Measurements from ENCODE around the gene STRBP.

Gene STRBP

DNA sequence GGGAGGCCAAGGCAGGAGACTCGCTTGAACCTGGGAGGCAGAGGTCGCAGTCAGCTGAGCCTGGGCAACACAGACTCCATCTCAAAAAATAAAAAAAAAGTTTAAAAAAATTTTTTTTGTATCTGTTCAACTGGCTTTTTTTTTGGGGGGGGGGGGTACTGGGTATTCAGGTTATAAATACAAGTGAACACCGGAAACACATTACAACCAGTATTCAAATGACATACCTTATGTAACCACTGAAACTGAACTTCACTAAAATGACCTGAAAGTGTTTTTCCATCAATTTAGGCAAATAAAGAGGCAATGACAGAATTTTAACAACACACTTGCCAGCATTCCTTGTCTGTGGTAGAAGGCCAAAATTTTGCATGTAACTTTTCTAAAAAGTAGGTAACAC lies 33.5 kb downstream of the STRBP start:
- no peaks in the 10 kb centered on the region for H3K36me3 ChIP-seq
- H3K9me3 ChIP-seq: no peaks in the 10 kb centered on the region
- no peaks in the 10 kb centered on the region for H3K4me1 ChIP-seq (ENCODE audit: control insufficient read depth in 1 of 2, insufficient read depth in 1 of 2, low read depth in 1 of 2, low read length in 1 of 2)
- TF ChIP-seq, protein P1, sequence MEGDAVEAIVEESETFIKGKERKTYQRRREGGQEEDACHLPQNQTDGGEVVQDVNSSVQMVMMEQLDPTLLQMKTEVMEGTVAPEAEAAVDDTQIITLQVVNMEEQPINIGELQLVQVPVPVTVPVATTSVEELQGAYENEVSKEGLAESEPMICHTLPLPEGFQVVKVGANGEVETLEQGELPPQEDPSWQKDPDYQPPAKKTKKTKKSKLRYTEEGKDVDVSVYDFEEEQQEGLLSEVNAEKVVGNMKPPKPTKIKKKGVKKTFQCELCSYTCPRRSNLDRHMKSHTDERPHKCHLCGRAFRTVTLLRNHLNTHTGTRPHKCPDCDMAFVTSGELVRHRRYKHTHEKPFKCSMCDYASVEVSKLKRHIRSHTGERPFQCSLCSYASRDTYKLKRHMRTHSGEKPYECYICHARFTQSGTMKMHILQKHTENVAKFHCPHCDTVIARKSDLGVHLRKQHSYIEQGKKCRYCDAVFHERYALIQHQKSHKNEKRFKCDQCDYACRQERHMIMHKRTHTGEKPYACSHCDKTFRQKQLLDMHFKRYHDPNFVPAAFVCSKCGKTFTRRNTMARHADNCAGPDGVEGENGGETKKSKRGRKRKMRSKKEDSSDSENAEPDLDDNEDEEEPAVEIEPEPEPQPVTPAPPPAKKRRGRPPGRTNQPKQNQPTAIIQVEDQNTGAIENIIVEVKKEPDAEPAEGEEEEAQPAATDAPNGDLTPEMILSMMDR (IDR thresholded peaks at IDR 0.05): no peak
- no peaks in the 10 kb centered on the region for H3K27me3 ChIP-seq
- H3K4me3 ChIP-seq (ENCODE audit: low read depth in 1 of 2, low read length in 1 of 2): no peak overlapping the region
- H3K27ac ChIP-seq: no peak overlapping the region

DNA sequence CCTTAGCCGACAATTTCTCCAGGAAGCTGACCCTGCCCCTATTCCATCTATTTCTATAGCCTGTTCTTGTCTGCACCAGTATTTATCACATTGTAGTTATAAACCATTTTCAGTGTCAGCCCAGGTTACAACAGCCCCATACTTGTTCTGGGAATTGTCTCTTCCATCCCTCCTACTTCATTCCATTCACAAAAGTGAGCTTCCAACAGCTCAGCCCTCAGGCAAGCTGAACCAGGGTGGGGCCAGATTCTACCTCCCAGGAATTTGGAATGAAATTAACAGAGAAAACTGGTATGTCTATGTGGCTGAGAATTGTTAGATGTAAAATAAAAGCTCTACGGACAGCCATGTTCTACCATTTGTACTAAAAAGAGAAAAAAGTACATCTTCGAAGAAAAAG lies 36.1 kb downstream of the STRBP start:
- Histone ChIP-seq H3K36me3 (no peaks in the 10 kb centered on the region), H3K27me3 (no peaks in the 10 kb centered on the region), H3K27ac (no peak overlapping the region), H3K4me1 (ENCODE audit: control insufficient read depth in 1 of 2, insufficient read depth in 1 of 2, low read depth in 1 of 2, low read length in 1 of 2) (no peaks in the 10 kb centered on the region), H3K9me3 (no peaks in the 10 kb centered on the region), H3K4me3 (ENCODE audit: low read depth in 1 of 2, low read length in 1 of 2) (no peak overlapping the region)
- TF ChIP-seq, protein P1 (IDR thresholded peaks at IDR 0.05): no peak

DNA sequence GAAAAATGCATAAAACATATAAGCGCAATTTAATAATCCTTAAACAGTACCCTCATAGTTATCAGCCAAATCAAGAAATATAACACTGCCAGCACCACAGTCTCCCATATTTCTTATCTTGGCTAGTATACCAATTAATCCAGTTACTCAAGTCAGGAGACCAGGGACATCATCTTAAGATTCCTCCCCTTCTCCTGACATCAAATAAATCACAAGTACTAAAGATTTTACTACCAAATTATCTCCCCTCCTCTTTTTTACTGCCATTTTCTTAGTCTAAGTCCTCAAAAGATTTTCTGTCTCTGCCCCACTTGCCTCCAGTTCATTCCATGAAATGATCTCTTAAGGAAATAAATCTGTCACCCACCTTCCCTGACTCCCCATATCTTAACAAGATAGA lies 37.0 kb downstream of the STRBP start:
- Histone ChIP-seq H3K27me3 (no peaks in the 10 kb centered on the region), H3K4me3 (ENCODE audit: low read depth in 1 of 2, low read length in 1 of 2) (no peak overlapping the region), H3K36me3 (no peaks in the 10 kb centered on the region), H3K4me1 (ENCODE audit: control insufficient read depth in 1 of 2, insufficient read depth in 1 of 2, low read depth in 1 of 2, low read length in 1 of 2) (no peaks in the 10 kb centered on the region), H3K27ac (no peak overlapping the region), H3K9me3 (no peaks in the 10 kb centered on the region)
- TF ChIP-seq, protein P1 (IDR thresholded peaks at IDR 0.05): no peak

DNA sequence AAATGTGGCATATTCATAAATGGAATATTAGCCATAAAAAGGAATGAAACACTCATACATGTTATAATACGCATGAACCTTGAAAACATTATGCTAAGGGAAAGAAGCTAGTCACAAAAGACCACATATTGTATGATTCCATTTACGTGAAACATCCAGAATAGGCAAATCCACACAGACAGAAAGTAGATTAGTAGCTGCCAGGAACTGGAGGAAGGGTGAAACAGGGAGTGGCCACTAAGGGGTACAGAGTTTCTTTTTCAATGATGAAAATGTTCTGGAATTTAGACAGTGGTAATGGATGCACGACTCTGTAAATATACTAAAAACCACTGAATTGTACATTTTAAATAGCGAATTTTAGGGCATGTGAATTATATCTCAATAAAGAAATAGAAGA lies 39.4 kb downstream of the STRBP start:
- H3K27ac ChIP-seq: no peak overlapping the region
- TF ChIP-seq, protein P1 (IDR thresholded peaks at IDR 0.05): no peak
- H3K9me3 ChIP-seq: no peaks in the 10 kb centered on the region
- no peak overlapping the region for H3K4me3 ChIP-seq (ENCODE audit: low read depth in 1 of 2, low read length in 1 of 2)
- no peaks in the 10 kb centered on the region for H3K4me1 ChIP-seq (ENCODE audit: control insufficient read depth in 1 of 2, insufficient read depth in 1 of 2, low read depth in 1 of 2, low read length in 1 of 2)
- H3K27me3 ChIP-seq: no peaks in the 10 kb centered on the region
- no peaks in the 10 kb centered on the region for H3K36me3 ChIP-seq

DNA sequence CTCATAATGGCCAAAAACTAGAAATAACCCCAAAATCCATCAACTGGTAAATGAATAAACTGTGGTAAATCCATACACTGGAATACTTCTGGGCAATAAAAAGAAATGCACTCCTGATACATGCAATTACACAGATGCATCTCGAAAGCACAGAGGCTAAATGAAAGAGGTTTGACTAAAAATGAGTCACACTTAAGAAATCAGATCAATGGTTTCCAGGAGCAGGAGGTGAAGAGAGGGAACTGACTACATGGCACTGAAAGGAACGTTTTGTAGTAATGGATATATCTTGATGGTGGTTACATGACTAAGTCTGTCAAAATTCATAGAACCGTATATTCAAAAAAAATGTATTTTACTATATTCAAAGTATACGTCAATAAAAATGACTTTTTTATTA lies 42.4 kb downstream of the STRBP start:
- Histone ChIP-seq H3K27me3 (no peaks in the 10 kb centered on the region), H3K27ac (no peak overlapping the region), H3K36me3 (no peaks in the 10 kb centered on the region), H3K4me3 (ENCODE audit: low read depth in 1 of 2, low read length in 1 of 2) (no peak overlapping the region), H3K4me1 (ENCODE audit: control insufficient read depth in 1 of 2, insufficient read depth in 1 of 2, low read depth in 1 of 2, low read length in 1 of 2) (no peaks in the 10 kb centered on the region), H3K9me3 (no peaks in the 10 kb centered on the region)
- TF ChIP-seq, protein P1 (IDR thresholded peaks at IDR 0.05): no peak

DNA sequence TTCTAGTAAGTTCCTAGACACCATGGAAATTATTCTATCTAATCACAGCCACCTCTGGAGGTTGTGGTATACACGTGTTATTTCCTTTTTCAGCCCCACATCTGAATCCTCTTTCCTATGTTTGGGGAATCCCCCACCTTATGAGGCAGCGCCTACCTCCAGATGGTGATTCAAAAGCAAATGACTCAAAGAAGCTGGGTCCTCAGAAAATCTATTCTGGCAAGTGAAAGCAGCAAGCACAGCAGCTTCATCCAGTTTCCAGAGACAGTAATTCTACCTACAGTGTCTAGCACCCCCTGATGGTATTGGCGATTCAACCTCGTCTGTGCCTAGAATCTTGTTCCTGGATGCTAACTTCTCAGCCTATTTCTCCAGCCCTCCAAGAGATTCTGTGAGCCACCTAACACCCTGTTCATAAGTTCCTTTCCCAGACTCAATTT lies 43.0 kb downstream of the STRBP start:
- no peak overlapping the region for H3K27ac ChIP-seq
- H3K36me3 ChIP-seq: no peaks in the 10 kb centered on the region
- TF ChIP-seq, protein P1 (IDR thresholded peaks at IDR 0.05): no peak
- H3K27me3 ChIP-seq: no peaks in the 10 kb centered on the region
- H3K9me3 ChIP-seq: no peaks in the 10 kb centered on the region
- H3K4me1 ChIP-seq (ENCODE audit: control insufficient read depth in 1 of 2, insufficient read depth in 1 of 2, low read depth in 1 of 2, low read length in 1 of 2): no peaks in the 10 kb centered on the region
- H3K4me3 ChIP-seq (ENCODE audit: low read depth in 1 of 2, low read length in 1 of 2): no peak overlapping the region

Data from neutrophil (primary cell).